Fibroblast of skin of back (primary cell): ENCODE data around the gene ALAD.
"Not testable (repeated sequence)": the region's sequence is repeated elsewhere in the genome, so short reads cannot be mapped to it uniquely, and the experiment has no call there.

Source experiments
- DNase-seq: peaks from one replicate; pipeline ENCODE4 v3.0.0-alpha.2; 2013

ALAD gene

DNA sequence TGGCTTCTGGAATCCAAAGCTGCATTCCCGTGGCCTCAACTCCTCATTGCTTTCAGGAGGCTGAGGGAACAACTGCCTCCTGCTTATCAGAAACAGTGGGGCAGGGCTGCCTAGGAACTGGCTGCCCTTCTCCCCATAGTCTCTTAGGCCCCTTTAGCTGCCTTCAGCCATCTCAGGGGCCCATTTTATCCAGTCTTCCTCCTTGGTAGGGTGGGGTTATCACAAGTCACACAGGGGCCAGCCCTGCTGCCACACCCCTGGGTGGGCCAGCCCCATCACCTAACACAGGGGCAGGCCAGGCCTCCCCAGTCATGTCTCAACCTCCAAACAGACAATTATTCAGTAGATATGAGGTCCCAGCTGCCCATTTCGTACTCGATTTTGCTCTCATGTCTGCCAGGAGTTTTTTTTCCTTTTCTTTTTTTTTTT, 3.9 kb downstream of the ALAD start:
- no peak for DNase-seq

GRCh38 chr9:113395000-113395861, 5.9 kb downstream of the ALAD start:
- DNase-seq, result no peak

DNA sequence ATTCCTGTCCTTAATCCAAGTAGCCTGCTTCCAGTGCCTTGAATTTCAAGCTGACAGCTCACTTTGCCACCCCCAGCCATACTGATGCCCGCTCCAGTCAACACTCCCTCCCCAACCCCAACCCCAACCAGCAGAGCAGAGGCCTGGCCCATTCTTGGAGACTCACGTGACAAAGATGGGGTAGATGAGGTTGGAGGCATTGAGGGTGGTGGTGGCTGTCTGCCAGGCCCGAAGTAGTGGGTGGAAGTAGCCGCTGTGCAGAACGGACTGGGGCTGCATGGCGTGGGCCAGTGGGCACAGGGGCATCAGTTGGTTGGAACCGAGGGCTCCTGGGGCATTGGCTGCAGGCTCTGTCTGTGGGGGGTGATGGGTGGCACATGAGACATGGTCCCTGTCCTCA, 7.8 kb downstream of the ALAD start:
- no peak for DNase-seq

GRCh38 chr9:113391917-113392316, 9.2 kb downstream of the ALAD start:
- DNase-seq, result no peak

- DNase-seq, result no peak
These were observed 10.7 kb downstream of the ALAD start for GRCh38 chr9:113390192-113390960.

GRCh38 chr9:113389451-113389850, 11.6 kb downstream of the ALAD start:
- DNase-seq, result no peak

DNA sequence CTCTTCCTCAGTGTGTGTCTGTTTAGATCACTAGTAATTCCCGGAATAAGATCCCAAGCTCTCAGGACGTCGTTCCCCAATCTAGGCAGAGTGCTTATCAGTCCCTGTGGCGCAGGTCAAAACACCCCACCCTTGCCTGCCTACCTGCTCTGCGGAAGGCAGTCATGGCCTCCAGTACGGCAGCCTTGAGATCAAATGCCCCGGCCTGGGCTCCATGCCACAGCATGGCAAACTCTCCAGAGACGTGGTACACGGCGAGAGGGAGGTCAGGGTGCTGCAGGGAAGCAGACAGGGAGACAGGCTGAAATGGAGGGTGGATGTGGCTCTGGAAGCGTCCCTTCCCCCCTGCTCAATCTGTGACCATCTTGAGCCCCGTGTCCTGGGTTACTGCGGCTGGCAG, 12.3 kb downstream of the ALAD start:
- no peak for DNase-seq

DNA sequence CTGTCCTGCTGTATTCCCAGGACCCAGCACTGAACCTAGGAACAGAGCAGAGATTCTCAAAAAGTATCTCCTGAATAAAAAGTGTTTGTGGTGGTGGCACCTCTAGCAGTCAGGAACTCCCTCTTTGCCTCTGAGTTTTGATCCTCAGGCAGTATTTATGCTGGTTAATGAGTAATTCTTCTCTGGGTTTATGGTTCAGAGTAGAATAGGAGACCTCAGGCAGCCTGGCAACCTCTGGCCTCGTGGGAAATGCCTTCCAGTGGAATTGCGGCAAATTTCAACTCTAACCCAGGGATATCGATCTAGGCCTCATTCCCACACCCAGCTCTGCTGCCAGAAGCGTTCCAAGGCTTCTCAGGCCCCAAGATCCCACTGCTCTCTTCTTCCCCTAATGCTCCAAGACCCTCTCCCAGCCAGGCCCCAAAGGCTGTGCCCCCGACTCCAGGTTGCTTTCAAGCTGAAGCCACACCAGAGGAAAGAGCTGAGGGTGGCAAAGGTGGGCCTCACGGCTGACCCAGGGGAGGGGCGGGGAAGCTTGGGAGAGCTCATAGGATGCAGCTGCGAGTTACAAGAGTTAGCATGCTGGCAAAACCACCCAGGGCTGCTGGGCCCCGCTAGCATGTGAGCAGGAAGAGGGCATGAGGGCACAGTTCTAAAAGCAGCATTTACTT, 13.4 kb downstream of the ALAD start:
- no peak for DNase-seq

DNA sequence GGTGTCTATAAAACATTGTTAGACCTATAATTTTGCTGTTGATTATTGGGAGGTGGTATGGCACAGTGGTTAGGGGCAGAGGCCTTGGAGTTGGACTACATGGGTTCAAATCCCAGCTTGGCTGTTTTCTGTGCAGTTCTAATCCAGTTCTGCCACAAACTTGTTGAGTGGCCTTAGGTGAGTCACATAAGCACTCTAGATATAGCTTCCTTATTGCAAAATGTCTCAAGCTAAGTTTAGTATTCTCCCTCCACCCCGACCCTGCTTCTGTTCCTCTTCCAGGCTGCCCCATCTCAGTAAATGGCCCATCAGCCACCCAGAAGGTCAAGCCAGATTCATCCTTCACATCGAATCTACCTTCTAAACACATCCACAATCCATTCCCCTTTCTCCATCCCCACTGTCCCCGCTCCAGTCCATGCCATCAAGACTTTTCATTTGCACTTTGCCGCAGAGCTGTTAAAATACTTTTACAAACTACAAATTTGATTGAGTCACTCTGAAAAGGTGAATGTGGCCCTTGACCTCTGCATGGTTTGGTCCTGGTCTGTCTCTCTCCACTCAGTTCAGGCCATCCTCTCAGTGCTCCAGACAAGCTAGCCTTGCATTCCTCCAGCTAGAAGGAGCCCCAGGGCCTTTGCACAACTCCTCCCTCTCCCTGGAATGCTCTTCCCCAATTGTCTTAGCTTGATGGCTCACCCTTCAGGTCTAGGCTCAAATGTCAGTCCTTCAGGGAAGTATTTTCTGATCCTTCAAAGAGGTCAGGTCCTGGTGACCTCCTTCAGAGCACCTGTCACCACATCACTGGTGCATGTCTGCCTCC, 14.3 kb downstream of the ALAD start:
- no peak for DNase-seq

DNA sequence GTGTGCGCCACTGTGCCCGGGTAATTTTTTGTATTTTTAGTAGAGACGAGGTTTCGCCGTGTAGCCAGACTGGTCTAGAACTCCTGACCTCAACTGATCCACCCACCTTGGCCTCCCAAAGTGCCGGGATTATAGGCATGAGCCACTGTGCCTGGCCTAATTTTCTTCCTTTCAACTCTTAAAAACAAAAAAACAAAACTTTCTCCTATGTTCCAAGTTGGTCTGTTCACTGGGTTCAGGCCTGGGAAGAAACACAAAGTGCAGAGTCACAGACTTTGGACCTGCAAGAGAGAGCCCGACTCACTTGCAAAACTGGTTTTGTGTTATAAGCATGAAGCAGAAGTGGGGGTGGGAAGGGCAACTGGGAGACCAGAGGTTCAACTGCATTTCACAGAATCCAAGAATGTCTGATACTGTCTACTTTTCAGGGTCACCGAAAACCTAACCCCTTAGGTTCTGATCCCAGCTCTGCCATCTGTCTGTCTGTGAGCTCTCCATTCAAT, 19.1 kb downstream of the ALAD start:
- DNase-seq, result no peak

DNA sequence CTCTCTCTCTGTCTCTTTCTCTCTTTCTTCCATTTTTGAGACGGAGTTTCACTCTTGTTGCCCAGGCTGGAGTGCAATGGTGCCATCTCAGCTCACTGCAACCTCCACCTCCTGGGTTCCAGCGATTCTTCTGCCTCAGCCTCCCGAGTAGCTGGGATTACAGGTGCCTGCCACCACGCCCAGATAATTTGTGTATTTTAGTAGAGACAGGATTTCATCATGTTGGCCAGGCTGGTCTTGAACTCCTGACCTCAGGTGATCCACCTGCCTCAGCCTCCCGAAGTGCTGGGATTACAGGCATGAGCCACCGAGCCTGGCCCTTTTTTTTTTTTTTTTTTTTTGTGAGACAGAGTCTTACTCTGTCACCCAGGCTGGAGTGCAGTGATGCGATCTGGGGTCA, 19.6 kb downstream of the ALAD start:
- DNase-seq, result not testable (repeated sequence)

GRCh38 chr9:113380869-113381378, 20.2 kb downstream of the ALAD start:
- no peak for DNase-seq

DNA sequence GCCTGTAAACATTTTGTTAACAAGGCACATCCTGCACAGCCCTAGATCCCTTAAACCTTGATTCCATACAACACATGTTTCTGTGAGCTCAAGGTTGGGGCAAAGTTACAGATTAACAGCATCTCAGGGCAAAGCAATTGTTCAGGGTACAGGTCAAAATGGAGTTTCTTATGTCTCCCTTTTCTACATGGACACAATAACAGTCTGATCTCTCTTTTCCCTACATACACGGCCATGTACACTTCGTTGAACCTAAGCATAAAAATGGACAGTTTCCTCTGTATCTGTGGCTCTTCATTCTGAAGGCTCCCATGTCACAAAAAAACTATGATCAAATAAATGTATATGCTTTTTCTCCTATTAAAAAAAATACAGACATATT, 21.3 kb downstream of the ALAD start:
- not testable (repeated sequence) for DNase-seq

- DNase-seq, result not testable (repeated sequence)
These were observed 21.8 kb downstream of the ALAD start for GRCh38 chr9:113379094-113379828.

GRCh38 chr9:113376634-113377567, 24.2 kb downstream of the ALAD start, which contains the start of gene HDHD3:
Gene HDHD3 (minus strand): TSS chr9:113376986. CDS start chr9:113374354, 2,632 bp downstream.
- DNase-seq, result peak; percentile 73

DNA sequence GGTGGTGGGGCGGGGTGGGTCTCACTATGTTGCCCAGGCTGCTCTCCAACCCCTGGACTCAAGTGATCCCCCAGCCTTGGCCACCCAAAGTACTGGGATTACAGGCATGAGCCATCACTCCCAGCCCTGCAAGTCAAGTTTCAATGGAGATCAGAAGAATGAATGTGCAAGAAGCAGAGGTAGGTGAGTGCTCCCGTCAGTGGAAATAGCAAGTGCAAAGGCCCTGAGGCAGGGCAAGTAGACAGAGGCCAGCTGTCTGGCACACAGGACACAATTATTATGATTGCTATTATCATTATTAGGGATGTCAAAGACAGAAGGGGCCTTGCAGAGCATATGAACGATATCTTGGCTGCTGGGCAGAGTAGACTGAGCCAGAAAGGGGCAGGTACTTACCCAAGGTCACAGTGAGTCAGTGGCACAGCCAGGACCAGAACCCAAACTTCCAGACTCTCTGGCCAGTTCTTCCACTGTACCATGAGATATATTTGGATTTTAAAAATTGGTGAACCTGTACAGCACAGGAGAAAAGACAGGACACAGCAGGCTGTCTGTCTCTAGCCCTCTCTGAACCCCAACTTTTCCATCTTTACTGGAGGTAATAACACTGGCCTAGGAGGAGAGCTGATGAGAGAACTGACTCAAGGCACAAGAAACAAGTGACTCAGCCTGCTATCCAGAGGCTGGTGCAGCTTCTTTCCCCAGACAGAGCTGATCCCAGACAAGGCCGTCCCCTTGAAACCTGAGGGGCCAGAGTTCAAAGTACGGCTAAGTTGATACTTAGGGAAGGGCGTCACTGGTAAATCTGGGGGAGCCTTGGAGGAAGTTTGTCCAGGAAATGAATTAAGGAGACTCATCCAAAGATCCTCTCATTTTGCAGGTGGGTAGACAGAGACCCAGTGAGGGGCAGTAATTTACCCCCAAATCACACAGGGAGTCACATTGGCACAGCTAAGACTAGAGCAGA, 25.7 kb downstream of the ALAD start:
- DNase-seq, result no peak

- DNase-seq, result no peak
These were observed 27.2 kb downstream of the ALAD start for GRCh38 chr9:113373676-113374392.

DNA sequence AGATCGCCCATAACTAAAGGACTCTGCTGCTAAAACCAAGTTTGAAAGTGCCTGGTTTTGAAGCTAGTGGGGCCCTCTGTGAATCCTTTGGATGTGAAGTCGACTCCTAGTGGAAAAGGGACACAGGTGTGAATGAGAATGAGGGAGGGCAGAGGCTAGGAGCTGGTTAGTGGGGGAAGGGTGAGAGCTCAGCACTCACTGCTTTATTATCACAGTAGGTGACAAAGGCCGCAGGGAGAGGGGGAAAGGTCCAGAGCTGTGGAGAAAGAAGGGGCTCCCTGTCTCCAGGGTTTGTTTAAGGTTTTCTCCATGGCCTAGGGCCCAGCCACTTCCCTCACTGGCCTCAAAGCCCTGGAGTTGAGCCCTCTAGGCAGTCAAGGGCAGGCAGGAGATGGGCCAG, 27.8 kb downstream of the ALAD start:
- DNase-seq, result no peak
